HepG2 (cell line): ENCODE results near the gene HPS3. TPM values are rescaled to one million over a fixed set of nuclear protein-coding genes. Genes with fewer than 3 reads are reported as not detected.

Experiments
- CBX2 ChIP-seq, 2 experiments: fragments of 200-600 bp in 1 of 2; sonication (generic); formaldehyde crosslinking in 1 of 2; IDR thresholded peaks; 2 replicates each; pipeline versions ENCODE4 v1.7.0 to v1.8.1; 2018 to 2022; ENCODE audit warnings: low read depth in 2 of 2, low read length in 1 of 2, mild to moderate bottlenecking in 1 of 2, missing genetic modification reagents in 1 of 2
- CCAR2 ChIP-seq: fragments of 200-400 bp; formaldehyde crosslinking; optimal IDR thresholded peaks from 2 replicates; pipeline ENCODE3; 2018; ENCODE audit warnings: low read depth, mild to moderate bottlenecking, low read length, moderate library complexity
- CREB1 ChIP-seq, 2 experiments: fragments of 450-650 bp in 1 of 2; IDR thresholded peaks; 2 replicates each; pipeline ENCODE4 v1.6.1; 2016 to 2017; ENCODE audit warnings: control low read depth in 1 of 2, mild to moderate bottlenecking in 1 of 2, missing compliant biosample characterization in 1 of 2, missing genetic modification characterization in 1 of 2
- EP300 ChIP-seq, 3 experiments: sonication (generic) in 1 of 3; formaldehyde crosslinking in 1 of 3; IDR thresholded peaks; 2 replicates each; pipeline versions ENCODE4 v1.5.1 to v1.6.1; 2011 to 2020; ENCODE audit warnings: low read depth in 2 of 3, low read length in 2 of 3, borderline replicate concordance in 1 of 3, improper control_type of control experiment in 1 of 3, mild to moderate bottlenecking in 1 of 3, missing genetic modification reagents in 1 of 3, moderate library complexity in 1 of 3
- JARID2 ChIP-seq: sonication (generic); formaldehyde crosslinking; IDR thresholded peaks from 2 replicates; pipeline ENCODE4 v1.8.1; 2023; ENCODE audit warnings: missing genetic modification reagents, inconsistent platforms; ENCODE audit not compliant: insufficient replicate concordance
- MYC ChIP-seq: sonication (generic); formaldehyde crosslinking; IDR thresholded peaks from 2 replicates; pipeline ENCODE4 v1.9.0; 2021; ENCODE audit warnings: missing genetic modification reagents, borderline replicate concordance
- NCOA5 ChIP-seq: sonication (generic); formaldehyde crosslinking; IDR thresholded peaks from 2 replicates; pipeline ENCODE4 v1.4.0; 2020; ENCODE audit warnings: missing genetic modification reagents
- PBX2 ChIP-seq: IDR thresholded peaks from 2 replicates; pipeline ENCODE4 v1.6.1; 2016; ENCODE audit warnings: control low read depth
- RORA ChIP-seq: sonication (generic); formaldehyde crosslinking; IDR thresholded peaks from 2 replicates; pipeline ENCODE4 v1.5.0; 2020; ENCODE audit warnings: mild to moderate bottlenecking, missing genetic modification reagents, moderate library complexity
- ZNF235 ChIP-seq: sonication (generic); formaldehyde crosslinking; IDR thresholded peaks from 2 replicates; pipeline ENCODE4 v1.8.1; 2023; ENCODE audit warnings: mild to moderate bottlenecking, missing genetic modification reagents, borderline replicate concordance
- ZNF558 ChIP-seq: sonication (generic); formaldehyde crosslinking; IDR thresholded peaks from 2 replicates; pipeline ENCODE4 v1.9.0; 2022; ENCODE audit warnings: mild to moderate bottlenecking, missing genetic modification reagents, borderline replicate concordance
- ZNF644 ChIP-seq: IDR thresholded peaks from 2 replicates; pipeline ENCODE4 v1.6.1; 2016; ENCODE audit warnings: low read depth
- ZNF878 ChIP-seq: sonication (generic); formaldehyde crosslinking; IDR thresholded peaks from 2 replicates; pipeline ENCODE4 v1.8.1; 2023; ENCODE audit warnings: mild to moderate bottlenecking, missing genetic modification reagents, moderate library complexity
- polyA plus RNA-seq, 8 experiments: library from polyadenylated mRNA; depleted of rRNA in 3 of 8; stranded (reverse) in 7 of 8; unstranded in 1 of 8; fragments of >200 nt; fragmentation: Illumina TruSeq in 4 of 8; extraction: Trizol in 4 of 8; gene quantifications; 2 replicates each; pipeline versions ENCODE4 v1.2.1 to v1.2.3, GENCODE V29; 2011 to 2016; ENCODE audit warnings: low read depth in 4 of 8, missing spikeins in 1 of 8, mixed read lengths in 1 of 8; ENCODE audit not compliant: insufficient read depth in 1 of 8
- total RNA-seq, 5 experiments: library from RNA; depleted of rRNA; stranded (reverse); fragments of >200 nt; fragmentation: Illumina TruSeq; extraction: Trizol; gene quantifications; 2 replicates each; pipeline ENCODE4 v1.2.3, GENCODE V29; 2016; ENCODE audit warnings: low read depth in 1 of 5
- TF ChIP-seq, protein P1 (sequence below): sonication (generic); formaldehyde crosslinking; IDR thresholded peaks from 2 replicates; pipeline ENCODE4 v1.4.0; 2020; ENCODE audit warnings: mild to moderate bottlenecking, missing genetic modification reagents
- TF ChIP-seq, protein P2 (sequence below): sonication (generic); formaldehyde crosslinking; IDR thresholded peaks from 2 replicates; pipeline ENCODE4 v1.9.0; 2022; ENCODE audit warnings: missing genetic modification reagents, mild to moderate bottlenecking, borderline replicate concordance
- TF ChIP-seq, protein P3 (sequence below): fragments of 450-650 bp; IDR thresholded peaks from 2 replicates; pipeline ENCODE4 v1.6.1; 2016
- TF ChIP-seq, protein P4 (sequence below): IDR thresholded peaks from 2 replicates; pipeline ENCODE4 v1.6.1; 2016; ENCODE audit warnings: low read depth, control low read depth
- TF ChIP-seq, protein P5 (sequence below): sonication (generic); formaldehyde crosslinking; IDR thresholded peaks from 2 replicates; pipeline ENCODE4 v1.5.0; 2020; ENCODE audit warnings: missing genetic modification reagents, mild to moderate bottlenecking, borderline replicate concordance

HPS3 gene
- total and polyA plus RNA-seq, 2 of the 13 experiments (the other 11 are each of a cell fraction or from before 2014, with no cell fraction given), result 9.5 to 18.9 TPM

DNA sequence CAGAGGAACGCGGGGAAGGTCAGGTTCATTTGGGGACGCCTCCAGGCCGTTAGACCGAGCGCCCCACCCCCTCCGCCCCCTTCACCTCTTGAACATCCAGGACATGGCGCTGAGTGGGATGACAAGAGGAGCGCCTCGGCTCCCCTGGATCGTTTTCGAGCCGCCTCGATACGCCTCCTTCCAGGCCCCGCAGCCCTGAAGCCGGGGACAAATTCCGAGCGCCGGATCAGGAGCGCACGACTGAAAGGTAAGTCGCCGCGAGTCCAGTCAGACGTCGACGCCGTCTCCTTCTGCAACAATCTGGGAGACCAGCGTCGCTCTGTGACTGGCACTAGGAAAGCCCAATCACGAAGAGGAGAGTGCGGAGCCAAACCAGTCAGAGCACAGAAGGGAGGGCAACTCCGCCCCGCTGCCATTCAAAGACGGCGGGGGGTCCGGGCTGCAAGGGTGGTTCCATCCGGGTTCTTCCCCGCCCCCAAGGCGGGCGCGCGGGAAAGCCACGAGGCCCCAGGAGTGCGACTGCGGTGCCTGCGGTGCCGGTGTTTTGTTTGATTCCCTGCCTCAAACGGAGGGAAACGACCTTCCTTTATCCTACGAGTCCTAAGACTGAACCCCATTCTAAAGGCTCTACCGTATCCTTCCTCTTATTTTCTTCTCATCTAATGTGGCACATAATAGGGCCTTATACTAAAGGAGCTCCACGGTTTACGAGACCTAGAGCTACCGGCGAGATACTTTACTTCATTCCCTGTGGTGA is 43.0 kb upstream of the HPS3 start, which contains the start of gene HLTF (continued):
- TF ChIP-seq, protein P1, sequence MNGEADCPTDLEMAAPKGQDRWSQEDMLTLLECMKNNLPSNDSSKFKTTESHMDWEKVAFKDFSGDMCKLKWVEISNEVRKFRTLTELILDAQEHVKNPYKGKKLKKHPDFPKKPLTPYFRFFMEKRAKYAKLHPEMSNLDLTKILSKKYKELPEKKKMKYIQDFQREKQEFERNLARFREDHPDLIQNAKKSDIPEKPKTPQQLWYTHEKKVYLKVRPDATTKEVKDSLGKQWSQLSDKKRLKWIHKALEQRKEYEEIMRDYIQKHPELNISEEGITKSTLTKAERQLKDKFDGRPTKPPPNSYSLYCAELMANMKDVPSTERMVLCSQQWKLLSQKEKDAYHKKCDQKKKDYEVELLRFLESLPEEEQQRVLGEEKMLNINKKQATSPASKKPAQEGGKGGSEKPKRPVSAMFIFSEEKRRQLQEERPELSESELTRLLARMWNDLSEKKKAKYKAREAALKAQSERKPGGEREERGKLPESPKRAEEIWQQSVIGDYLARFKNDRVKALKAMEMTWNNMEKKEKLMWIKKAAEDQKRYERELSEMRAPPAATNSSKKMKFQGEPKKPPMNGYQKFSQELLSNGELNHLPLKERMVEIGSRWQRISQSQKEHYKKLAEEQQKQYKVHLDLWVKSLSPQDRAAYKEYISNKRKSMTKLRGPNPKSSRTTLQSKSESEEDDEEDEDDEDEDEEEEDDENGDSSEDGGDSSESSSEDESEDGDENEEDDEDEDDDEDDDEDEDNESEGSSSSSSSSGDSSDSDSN (CRISPR knock-in tag), result peak; percentile 68
- TF ChIP-seq, protein P2, sequence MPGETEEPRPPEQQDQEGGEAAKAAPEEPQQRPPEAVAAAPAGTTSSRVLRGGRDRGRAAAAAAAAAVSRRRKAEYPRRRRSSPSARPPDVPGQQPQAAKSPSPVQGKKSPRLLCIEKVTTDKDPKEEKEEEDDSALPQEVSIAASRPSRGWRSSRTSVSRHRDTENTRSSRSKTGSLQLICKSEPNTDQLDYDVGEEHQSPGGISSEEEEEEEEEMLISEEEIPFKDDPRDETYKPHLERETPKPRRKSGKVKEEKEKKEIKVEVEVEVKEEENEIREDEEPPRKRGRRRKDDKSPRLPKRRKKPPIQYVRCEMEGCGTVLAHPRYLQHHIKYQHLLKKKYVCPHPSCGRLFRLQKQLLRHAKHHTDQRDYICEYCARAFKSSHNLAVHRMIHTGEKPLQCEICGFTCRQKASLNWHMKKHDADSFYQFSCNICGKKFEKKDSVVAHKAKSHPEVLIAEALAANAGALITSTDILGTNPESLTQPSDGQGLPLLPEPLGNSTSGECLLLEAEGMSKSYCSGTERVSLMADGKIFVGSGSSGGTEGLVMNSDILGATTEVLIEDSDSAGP (CRISPR knock-in tag), result peak; percentile 90
- TF ChIP-seq, protein P3, sequence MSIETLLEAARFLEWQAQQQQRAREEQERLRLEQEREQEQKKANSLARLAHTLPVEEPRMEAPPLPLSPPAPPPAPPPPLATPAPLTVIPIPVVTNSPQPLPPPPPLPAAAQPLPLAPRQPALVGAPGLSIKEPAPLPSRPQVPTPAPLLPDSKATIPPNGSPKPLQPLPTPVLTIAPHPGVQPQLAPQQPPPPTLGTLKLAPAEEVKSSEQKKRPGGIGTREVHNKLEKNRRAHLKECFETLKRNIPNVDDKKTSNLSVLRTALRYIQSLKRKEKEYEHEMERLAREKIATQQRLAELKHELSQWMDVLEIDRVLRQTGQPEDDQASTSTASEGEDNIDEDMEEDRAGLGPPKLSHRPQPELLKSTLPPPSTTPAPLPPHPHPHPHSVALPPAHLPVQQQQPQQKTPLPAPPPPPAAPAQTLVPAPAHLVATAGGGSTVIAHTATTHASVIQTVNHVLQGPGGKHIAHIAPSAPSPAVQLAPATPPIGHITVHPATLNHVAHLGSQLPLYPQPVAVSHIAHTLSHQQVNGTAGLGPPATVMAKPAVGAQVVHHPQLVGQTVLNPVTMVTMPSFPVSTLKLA, result no peak
- TF ChIP-seq CCAR2, result no peak
- peak; percentile 80 for TF ChIP-seq MYC (CRISPR knock-in tag)
- peak; percentile 98 for TF ChIP-seq PBX2 (CRISPR knock-in tag)
- TF ChIP-seq ZNF878 (CRISPR knock-in tag), result peak; percentile 95
- TF ChIP-seq CREB1 (IDR thresholded peaks at IDR 0.05), result peak; percentile 76
- peak; percentile 90 for TF ChIP-seq CREB1 (CRISPR knock-in tag; IDR thresholded peaks at IDR 0.05)
- TF ChIP-seq NCOA5 (CRISPR knock-in tag), result no peak
- no peak for TF ChIP-seq ZNF558 (CRISPR knock-in tag)
- TF ChIP-seq JARID2 (CRISPR knock-in tag), result peak; percentile 43
- no peak for TF ChIP-seq ZNF644
- no peak for TF ChIP-seq CBX2 (IDR thresholded peaks at IDR 0.05; ENCODE audit: low read depth, low read length)
- TF ChIP-seq CBX2 (CRISPR knock-in tag; IDR thresholded peaks at IDR 0.05; ENCODE audit: low read depth), result no peak
- TF ChIP-seq, protein P4, sequence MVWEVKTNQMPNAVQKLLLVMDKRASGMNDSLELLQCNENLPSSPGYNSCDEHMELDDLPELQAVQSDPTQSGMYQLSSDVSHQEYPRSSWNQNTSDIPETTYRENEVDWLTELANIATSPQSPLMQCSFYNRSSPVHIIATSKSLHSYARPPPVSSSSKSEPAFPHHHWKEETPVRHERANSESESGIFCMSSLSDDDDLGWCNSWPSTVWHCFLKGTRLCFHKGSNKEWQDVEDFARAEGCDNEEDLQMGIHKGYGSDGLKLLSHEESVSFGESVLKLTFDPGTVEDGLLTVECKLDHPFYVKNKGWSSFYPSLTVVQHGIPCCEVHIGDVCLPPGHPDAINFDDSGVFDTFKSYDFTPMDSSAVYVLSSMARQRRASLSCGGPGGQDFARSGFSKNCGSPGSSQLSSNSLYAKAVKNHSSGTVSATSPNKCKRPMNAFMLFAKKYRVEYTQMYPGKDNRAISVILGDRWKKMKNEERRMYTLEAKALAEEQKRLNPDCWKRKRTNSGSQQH, result peak; percentile 72; the same call in 1 of the 2 replicates
- TF ChIP-seq EP300 (IDR thresholded peaks at IDR 0.05; ENCODE audit: low read depth in 2 of 2, low read length in 2 of 2), result no peak
- peak; percentile 21; the same call in 1 of the 2 replicates for TF ChIP-seq EP300 (CRISPR knock-in tag; IDR thresholded peaks at IDR 0.05; ENCODE audit: borderline replicate concordance)
- TF ChIP-seq, protein P5, sequence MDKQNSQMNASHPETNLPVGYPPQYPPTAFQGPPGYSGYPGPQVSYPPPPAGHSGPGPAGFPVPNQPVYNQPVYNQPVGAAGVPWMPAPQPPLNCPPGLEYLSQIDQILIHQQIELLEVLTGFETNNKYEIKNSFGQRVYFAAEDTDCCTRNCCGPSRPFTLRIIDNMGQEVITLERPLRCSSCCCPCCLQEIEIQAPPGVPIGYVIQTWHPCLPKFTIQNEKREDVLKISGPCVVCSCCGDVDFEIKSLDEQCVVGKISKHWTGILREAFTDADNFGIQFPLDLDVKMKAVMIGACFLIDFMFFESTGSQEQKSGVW (CRISPR knock-in tag), result no peak
- TF ChIP-seq RORA (CRISPR knock-in tag), result no peak
- TF ChIP-seq ZNF235 (CRISPR knock-in tag), result peak; percentile 79; the same call in 1 of the 2 replicates
